MM.1S (cell line): ENCODE data around the gene BTD.

Source experiments
- DNase-seq: peaks from one replicate; pipeline ENCODE4 v3.0.0-alpha.2; 2015
- H2AFZ ChIP-seq: fragments of 300-600 bp; sonication (generic); 2 replicates; pipeline ENCODE4 v1.6.0; 2016; ENCODE audit warnings: antibody characterized with exemption, low read length
- H3F3A ChIP-seq: fragments of 300-600 bp; sonication (generic); 2 replicates; pipeline ENCODE4 v1.6.1; 2016; ENCODE audit warnings: mild to moderate bottlenecking, antibody characterized with exemption, low read length, moderate library complexity, mixed read lengths; ENCODE audit not compliant: insufficient read depth
- H3K27ac ChIP-seq: fragments of 300-600 bp; sonication (generic); 2 replicates; pipeline ENCODE4 v1.5.1; 2016; ENCODE audit warnings: mild to moderate bottlenecking, low read length
- H3K27me3 ChIP-seq: fragments of 300-600 bp; sonication (generic); replicated peaks from 2 replicates; pipeline ENCODE4 v1.6.0; 2016; ENCODE audit warnings: low read length; ENCODE audit not compliant: insufficient read depth
- H3K36me3 ChIP-seq: fragments of 300-600 bp; sonication (generic); replicated peaks from 2 replicates; pipeline ENCODE4 v1.6.1; 2016; ENCODE audit warnings: mild to moderate bottlenecking, low read length, mixed read lengths; ENCODE audit not compliant: insufficient read depth
- H3K4me1 ChIP-seq: fragments of 300-600 bp; sonication (generic); 2 replicates; pipeline ENCODE4 v1.6.1; 2016; ENCODE audit warnings: low read length, mixed read lengths
- H3K4me2 ChIP-seq: fragments of 300-600 bp; sonication (generic); 2 replicates; pipeline ENCODE4 v1.6.0; 2016; ENCODE audit warnings: low read depth, low read length
- H3K4me3 ChIP-seq: fragments of 300-600 bp; sonication (generic); 2 replicates; pipeline ENCODE4 v1.5.1; 2016; ENCODE audit warnings: low read length, mixed read lengths
- H3K79me2 ChIP-seq: fragments of 300-600 bp; sonication (generic); 2 replicates; pipeline ENCODE4 v1.6.1; 2016; ENCODE audit warnings: mixed run types, low read length, mixed read lengths
- H3K9ac ChIP-seq: fragments of 300-600 bp; sonication (generic); 2 replicates; pipeline ENCODE4 v1.6.1; 2016; ENCODE audit warnings: low read length, mixed read lengths
- H3K9me2 ChIP-seq: fragments of 300-600 bp; sonication (generic); replicated peaks from 2 replicates; pipeline ENCODE4 v1.6.1; 2016; ENCODE audit warnings: mild to moderate bottlenecking, low read length, mixed read lengths; ENCODE audit not compliant: insufficient read depth
- H3K9me3 ChIP-seq: fragments of 300-600 bp; sonication (generic); replicated peaks from 2 replicates; pipeline ENCODE4 v1.6.1; 2016; ENCODE audit warnings: mild to moderate bottlenecking, low read length, mixed read lengths; ENCODE audit not compliant: insufficient read depth
- H4K20me1 ChIP-seq: fragments of 300-600 bp; sonication (generic); 2 replicates; pipeline ENCODE4 v1.6.1; 2016; ENCODE audit warnings: mild to moderate bottlenecking, low read length, moderate library complexity, mixed read lengths; ENCODE audit not compliant: insufficient read depth
- CTCF ChIP-seq: fragments of 300-600 bp; sonication (generic); IDR thresholded peaks from 2 replicates; pipeline ENCODE4 v1.5.1; 2016; ENCODE audit warnings: antibody characterized with exemption, low read length, mixed read lengths
- EZH2 ChIP-seq: fragments of 300-600 bp; sonication (generic); optimal IDR thresholded peaks from 2 replicates; pipeline ENCODE3; 2017; ENCODE audit warnings: low read depth, mild to moderate bottlenecking, antibody characterized with exemption, low read length, mixed read lengths
- EZH2phosphoT487 ChIP-seq: fragments of 300-600 bp; sonication (generic); IDR thresholded peaks from 2 replicates; pipeline ENCODE4 v1.6.1; 2018; ENCODE audit warnings: antibody characterized with exemption, low read length

The BTD gene

GRCh38 chr3:15660055-15660935, 58.8 kb downstream of the BTD start:
- Histone ChIP-seq H3K4me1 (no peaks in the 10 kb centered on the region), H3K9me2 (no peaks in the 10 kb centered on the region), H2AFZ (no peak overlapping the region), H3K4me3 (no peak overlapping the region), H3K9me3 (no peaks in the 10 kb centered on the region), H4K20me1 (no peaks in the 10 kb centered on the region), H3K36me3 (no peaks in the 10 kb centered on the region), H3K79me2 (no peaks in the 10 kb centered on the region), H3K27me3 (no peaks in the 10 kb centered on the region), H3F3A (no peaks in the 10 kb centered on the region), H3K27ac (no peak overlapping the region), H3K9ac (no peak overlapping the region), H3K4me2 (no peak overlapping the region)
- DNase-seq, result no peak
- no peak for TF ChIP-seq EZH2
- no peak for TF ChIP-seq CTCF
- no peak for TF ChIP-seq EZH2phosphoT487

GRCh38 chr3:15664144-15664543, 62.6 kb downstream of the BTD start:
- no peaks in the 10 kb centered on the region for H3K4me1 ChIP-seq
- H3K27ac ChIP-seq, result no peak overlapping the region
- H4K20me1 ChIP-seq, result no peaks in the 10 kb centered on the region
- H3K79me2 ChIP-seq, result no peaks in the 10 kb centered on the region
- no peaks in the 10 kb centered on the region for H3F3A ChIP-seq
- H3K36me3 ChIP-seq, result no peaks in the 10 kb centered on the region; the same call in 1 of the 2 replicates
- H3K4me2 ChIP-seq, result no peak overlapping the region
- H2AFZ ChIP-seq, result no peak overlapping the region
- H3K9me3 ChIP-seq, result no peaks in the 10 kb centered on the region
- no peaks in the 10 kb centered on the region for H3K27me3 ChIP-seq
- no peak overlapping the region for H3K4me3 ChIP-seq
- H3K9me2 ChIP-seq, result no peaks in the 10 kb centered on the region
- no peak overlapping the region for H3K9ac ChIP-seq
- DNase-seq, result no peak
- TF ChIP-seq CTCF (no peak), EZH2phosphoT487 (no peak), EZH2 (no peak)

- TF ChIP-seq EZH2 (no peak), EZH2phosphoT487 (no peak), CTCF (no peak)
- no peaks in the 10 kb centered on the region for H3K4me1 ChIP-seq
- no peak overlapping the region for H3K4me3 ChIP-seq
- peaks cover 8% of the 10 kb centered on the region; the same call in 1 of the 2 replicates for H3K36me3 ChIP-seq
- H2AFZ ChIP-seq, result no peak overlapping the region
- no peak overlapping the region for H3K4me2 ChIP-seq
- no peak for DNase-seq
- H3K9me3 ChIP-seq, result no peaks in the 10 kb centered on the region
- H3K79me2 ChIP-seq, result no peaks in the 10 kb centered on the region
- no peak overlapping the region for H3K27ac ChIP-seq
- no peaks in the 10 kb centered on the region for H3K27me3 ChIP-seq
- H3F3A ChIP-seq, result no peaks in the 10 kb centered on the region
- no peak overlapping the region for H3K9ac ChIP-seq
- H4K20me1 ChIP-seq, result no peaks in the 10 kb centered on the region
- H3K9me2 ChIP-seq, result no peaks in the 10 kb centered on the region
Observed at GRCh38 chr3:15665510-15666150, 64.1 kb downstream of the BTD start.
